ENCODE measurements around the gene PCDH15. TPM values are rescaled to one million over a fixed set of nuclear protein-coding genes. Genes with fewer than 3 reads are reported as not detected.
"Not testable (repeated sequence)": the region's sequence is repeated elsewhere in the genome, so short reads cannot be mapped to it uniquely, and the experiment has no call there.

PCDH15 gene
- total RNA-seq, 2 donors from 2014 or later: 0.19 to 0.51 TPM

- H3K27me3 ChIP-seq: no peaks in the 10 kb centered on the region
- H3K36me3 ChIP-seq: no peaks in the 10 kb centered on the region
- no peaks in the 10 kb centered on the region for H3K9me3 ChIP-seq
- no peak overlapping the region for H3K4me3 ChIP-seq
- H3K4me1 ChIP-seq: no peaks in the 10 kb centered on the region
- TF ChIP-seq CTCF (IDR thresholded peaks at IDR 0.05): no peak
- no peak for DNase-seq (ENCODE audit: low spot score)
- no peak overlapping the region for H3K27ac ChIP-seq
Observed at GRCh38 chr10:53952698-53953630, 848.1 kb downstream of the PCDH15 start.

- H3K4me3 ChIP-seq: no peak overlapping the region
- no peak overlapping the region for H3K27ac ChIP-seq
- no peak for TF ChIP-seq CTCF (IDR thresholded peaks at IDR 0.05)
- H3K36me3 ChIP-seq: no peaks in the 10 kb centered on the region
- no peaks in the 10 kb centered on the region for H3K9me3 ChIP-seq
- no peaks in the 10 kb centered on the region for H3K27me3 ChIP-seq
- no peaks in the 10 kb centered on the region for H3K4me1 ChIP-seq
- no peak for DNase-seq (ENCODE audit: low spot score)
Observed at GRCh38 chr10:53939654-53940053, 861.4 kb downstream of the PCDH15 start.

GRCh38 chr10:53930648-53931047, 870.4 kb downstream of the PCDH15 start:
- Histone ChIP-seq H3K36me3 (no peaks in the 10 kb centered on the region), H3K27me3 (no peaks in the 10 kb centered on the region), H3K4me3 (no peak overlapping the region), H3K4me1 (no peaks in the 10 kb centered on the region), H3K27ac (no peak overlapping the region), H3K9me3 (no peaks in the 10 kb centered on the region)
- no peak for DNase-seq (ENCODE audit: low spot score)
- no peak for TF ChIP-seq CTCF (IDR thresholded peaks at IDR 0.05)

- not testable (repeated sequence) for H3K9me3 ChIP-seq; H3K4me3 ChIP-seq; H3K27ac ChIP-seq; DNase-seq (ENCODE audit: low spot score); H3K36me3 ChIP-seq; H3K4me1 ChIP-seq; H3K27me3 ChIP-seq
Observed at GRCh38 chr10:53924051-53924700, 876.9 kb downstream of the PCDH15 start.

- Histone ChIP-seq H3K27me3 (no peaks in the 10 kb centered on the region), H3K4me3 (no peak overlapping the region), H3K4me1 (no peaks in the 10 kb centered on the region), H3K9me3 (no peaks in the 10 kb centered on the region), H3K36me3 (no peaks in the 10 kb centered on the region), H3K27ac (no peak overlapping the region)
- DNase-seq (ENCODE audit: low spot score): no peak
- no peak for TF ChIP-seq CTCF (IDR thresholded peaks at IDR 0.05)
Observed at GRCh38 chr10:53918755-53919154, 882.3 kb downstream of the PCDH15 start.

- no peaks in the 10 kb centered on the region for H3K9me3 ChIP-seq
- no peak for DNase-seq (ENCODE audit: low spot score)
- H3K4me3 ChIP-seq: no peak overlapping the region
- H3K27ac ChIP-seq: no peak overlapping the region
- no peaks in the 10 kb centered on the region for H3K27me3 ChIP-seq
- H3K4me1 ChIP-seq: no peaks in the 10 kb centered on the region
- H3K36me3 ChIP-seq: no peaks in the 10 kb centered on the region
- no peak for TF ChIP-seq CTCF (IDR thresholded peaks at IDR 0.05)
Observed at GRCh38 chr10:53909791-53910190, 891.2 kb downstream of the PCDH15 start.
